CD4-positive, alpha-beta T cell (primary cell): Measurements from ENCODE around the gene ZNF552. TPM values are rescaled to one million over a fixed set of nuclear protein-coding genes. Genes with fewer than 3 reads are reported as not detected.

Experiments used
- ATAC-seq: fragments of 200-7000 bp; cut with Tn5 transposase; one replicate; pipeline ENCODE4 v1.10.0; 2022; ENCODE audit warnings: mild to moderate bottlenecking; ENCODE audit not compliant: poor library complexity
- CTCF ChIA-PET: fragments of 350-600 bp; sonication (Branson Sonifier 250); formaldehyde crosslinking; loops from one replicate; lab custom pipeline; 2021; ENCODE audit warnings: antibody characterized with exemption, inconsistent platforms; lab: Charles Lee
- POLR2A ChIA-PET: fragments of 350-600 bp; sonication (Branson Sonifier 250); formaldehyde crosslinking; loops from one replicate; lab custom pipeline; 2021; ENCODE audit warnings: antibody characterized with exemption, inconsistent platforms; lab: Charles Lee
- DNase-seq, 14 experiments: peaks; one replicate each; pipeline ENCODE4 v3.0.0-alpha.2; 2013 to 2020; ENCODE audit warnings: mixed read lengths in 2 of 14
- H3K27ac ChIP-seq, 2 donors: one replicate each; pipeline versions ENCODE4 v1.5.1 to v1.7.0; 2013; ENCODE audit warnings: low read length in 2 of 2, low read depth in 1 of 2, mild to moderate bottlenecking in 1 of 2
- H3K27me3 ChIP-seq, 2 experiments: 1 replicate in 1 of 2; 2 replicates in 1 of 2; pipeline versions ENCODE4 v1.6.1 to v1.7.0; 2013; ENCODE audit warnings: low read length in 2 of 2, control low read depth in 1 of 2, mild to moderate bottlenecking in 1 of 2, moderate library complexity in 1 of 2; ENCODE audit not compliant: insufficient read depth in 2 of 2, control insufficient read depth in 1 of 2
- H3K36me3 ChIP-seq: one replicate; pipeline ENCODE4 v1.6.1; 2013; ENCODE audit warnings: low read length, control low read depth; ENCODE audit not compliant: insufficient read depth
- H3K4me1 ChIP-seq: one replicate; pipeline ENCODE4 v1.6.1; 2013; ENCODE audit warnings: low read length, control low read depth; ENCODE audit not compliant: insufficient read depth
- H3K4me3 ChIP-seq: one replicate; pipeline ENCODE4 v1.5.1; 2013; ENCODE audit warnings: mild to moderate bottlenecking, low read length, moderate library complexity
- H3K9me3 ChIP-seq, 2 experiments: 1 replicate in 1 of 2; 2 replicates in 1 of 2; pipeline versions ENCODE4 v1.6.1 to v1.7.0; 2013; ENCODE audit warnings: low read length in 2 of 2, mild to moderate bottlenecking in 2 of 2, control low read depth in 1 of 2, moderate library complexity in 1 of 2; ENCODE audit not compliant: control insufficient read depth in 1 of 2, insufficient read depth in 1 of 2
- H3K27ac Mint-ChIP-seq: one replicate; pipeline ENCODE4 v1.8.0; 2020; ENCODE audit warnings: mixed read lengths
- H3K27me3 Mint-ChIP-seq: one replicate; pipeline ENCODE4 v1.8.0; 2021; ENCODE audit warnings: mixed read lengths
- H3K36me3 Mint-ChIP-seq: one replicate; pipeline ENCODE4 v1.8.0; 2021; ENCODE audit warnings: low read depth, mixed read lengths
- H3K4me1 Mint-ChIP-seq: one replicate; pipeline ENCODE4 v1.8.0; 2021; ENCODE audit warnings: low read depth, mixed read lengths
- H3K4me3 Mint-ChIP-seq: one replicate; pipeline ENCODE4 v1.8.0; 2020; ENCODE audit warnings: mild to moderate bottlenecking, mixed read lengths
- H3K9me3 Mint-ChIP-seq: one replicate; pipeline ENCODE4 v1.8.0; 2020; ENCODE audit warnings: mixed read lengths
- intact Hi-C, 2 experiments: fragments of 100-400 bp; cut with DNase I in 1 of 2; cut with micrococcal nuclease in 1 of 2; formaldehyde crosslinking; loops; one replicate each; pipeline versions ENCODE4 v1.15.1 to v1.9.0; 2023 to 2025; cut with DNase I, micrococcal nuclease
- total RNA-seq, 174 experiments: library from RNA in 2 of 174; stranded (reverse) in 2 of 174; gene quantifications; one replicate each; pipeline ENCODE4 v1.2.3 and lab custom pipeline; 2021 to 2026
- TF ChIP-seq, protein P1 (sequence below): fragments of 200-600 bp; IDR thresholded peaks from one replicate; pipeline ENCODE4 v1.8.0; 2022; ENCODE audit warnings: antibody characterized with exemption, mild to moderate bottlenecking

Gene ZNF552
- total RNA-seq, 2 experiments from 2014 or later = 22.2 to 22.3 TPM

DNA sequence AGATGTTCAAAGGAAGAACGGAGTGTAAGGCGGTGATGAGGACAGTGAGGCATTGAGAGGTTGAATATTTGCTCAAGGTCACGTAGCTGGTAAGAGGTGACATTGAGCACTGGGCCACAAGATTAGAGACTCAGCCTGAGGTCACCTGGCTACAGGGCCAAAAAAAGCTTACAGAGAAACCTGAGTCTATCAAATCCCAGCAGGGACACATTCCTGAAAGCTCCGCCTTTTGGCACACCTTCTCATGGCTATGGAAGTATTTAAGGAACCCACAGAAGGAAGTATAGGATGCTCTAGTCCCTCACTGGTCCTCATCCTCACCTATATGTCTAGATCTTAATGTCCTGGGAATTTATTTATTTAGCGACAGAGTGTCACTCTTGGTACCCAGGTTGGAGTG, 27.8 kb downstream of the ZNF552 start:
- H3K4me3 ChIP-seq = no peak overlapping the region
- ATAC-seq = no peak

DNA sequence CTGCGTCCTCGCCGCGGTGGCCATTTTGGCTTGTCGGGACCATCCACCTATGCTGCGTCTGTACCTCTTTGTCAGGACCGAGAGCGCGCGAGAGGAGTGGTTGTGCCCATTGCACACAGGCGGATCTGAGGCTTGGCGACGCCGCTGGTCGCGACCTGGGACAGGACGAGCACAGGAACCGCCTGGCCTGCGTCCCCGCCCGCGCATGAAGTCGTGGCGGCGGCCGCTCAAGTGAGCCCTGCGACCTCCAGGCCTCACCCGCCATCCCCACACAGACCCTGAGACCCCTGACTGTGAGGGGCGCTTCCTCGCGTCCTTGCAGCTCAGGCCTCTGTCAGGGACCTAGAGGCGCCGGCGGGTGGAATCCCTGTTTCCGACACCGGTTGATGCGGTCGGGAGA, 28.4 kb downstream of the ZNF552 start:
- peaks cover 10% of the 10 kb centered on the region for H3K9me3 Mint-ChIP-seq

More for the DNA sequence above, 27.8 kb downstream of the ZNF552 start:
- POLR2A ChIA-PET = no interaction called here
- intact Hi-C loops = no loop called here
- Mint-ChIP-seq H3K27me3 (no peaks in the 10 kb centered on the region), H3K9me3 (peaks cover 10% of the 10 kb centered on the region), H3K27ac (no peak overlapping the region), H3K4me1 (peaks cover 5% of the 10 kb centered on the region), H3K4me3 (no peak overlapping the region), H3K36me3 (peaks cover 84% of the 10 kb centered on the region)
- Histone ChIP-seq H3K27ac (no peak overlapping the region), H3K27me3 (no peaks in the 10 kb centered on the region), H3K9me3 (peaks cover 77 to 79% of the 10 kb centered on the region in 2 experiments), H3K36me3 (peaks cover 24% of the 10 kb centered on the region), H3K4me1 (no peaks in the 10 kb centered on the region)
- DNase-seq = no peak
- CTCF ChIA-PET = no interaction called here
- TF ChIP-seq, protein P1, sequence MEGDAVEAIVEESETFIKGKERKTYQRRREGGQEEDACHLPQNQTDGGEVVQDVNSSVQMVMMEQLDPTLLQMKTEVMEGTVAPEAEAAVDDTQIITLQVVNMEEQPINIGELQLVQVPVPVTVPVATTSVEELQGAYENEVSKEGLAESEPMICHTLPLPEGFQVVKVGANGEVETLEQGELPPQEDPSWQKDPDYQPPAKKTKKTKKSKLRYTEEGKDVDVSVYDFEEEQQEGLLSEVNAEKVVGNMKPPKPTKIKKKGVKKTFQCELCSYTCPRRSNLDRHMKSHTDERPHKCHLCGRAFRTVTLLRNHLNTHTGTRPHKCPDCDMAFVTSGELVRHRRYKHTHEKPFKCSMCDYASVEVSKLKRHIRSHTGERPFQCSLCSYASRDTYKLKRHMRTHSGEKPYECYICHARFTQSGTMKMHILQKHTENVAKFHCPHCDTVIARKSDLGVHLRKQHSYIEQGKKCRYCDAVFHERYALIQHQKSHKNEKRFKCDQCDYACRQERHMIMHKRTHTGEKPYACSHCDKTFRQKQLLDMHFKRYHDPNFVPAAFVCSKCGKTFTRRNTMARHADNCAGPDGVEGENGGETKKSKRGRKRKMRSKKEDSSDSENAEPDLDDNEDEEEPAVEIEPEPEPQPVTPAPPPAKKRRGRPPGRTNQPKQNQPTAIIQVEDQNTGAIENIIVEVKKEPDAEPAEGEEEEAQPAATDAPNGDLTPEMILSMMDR = no peak

DNA sequence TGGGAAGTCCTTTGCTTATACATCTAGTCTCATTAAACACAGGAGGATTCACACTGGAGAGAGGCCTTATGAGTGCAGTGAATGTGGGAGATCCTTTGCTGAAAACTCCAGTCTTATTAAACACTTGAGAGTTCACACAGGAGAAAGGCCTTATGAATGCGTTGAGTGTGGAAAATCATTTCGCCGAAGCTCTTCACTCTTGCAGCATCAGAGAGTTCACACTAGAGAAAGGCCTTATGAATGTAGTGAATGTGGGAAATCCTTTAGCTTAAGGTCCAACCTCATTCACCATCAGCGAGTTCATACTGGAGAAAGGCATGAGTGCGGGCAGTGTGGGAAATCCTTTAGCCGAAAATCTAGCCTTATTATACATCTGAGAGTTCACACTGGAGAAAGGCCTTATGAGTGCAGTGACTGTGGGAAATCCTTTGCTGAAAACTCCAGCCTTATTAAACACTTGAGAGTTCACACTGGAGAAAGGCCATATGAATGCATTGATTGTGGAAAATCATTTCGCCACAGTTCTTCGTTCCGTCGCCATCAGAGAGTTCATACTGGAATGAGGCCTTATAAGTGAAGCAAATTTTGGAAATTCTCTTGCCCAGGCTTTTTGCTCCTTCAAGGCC, 35.4 kb downstream of the ZNF552 start:
- H3K4me1 ChIP-seq = no peaks in the 10 kb centered on the region
- DNase-seq (no peak), ATAC-seq (no peak)
- Mint-ChIP-seq H3K36me3 (peaks cover 89% of the 10 kb centered on the region), H3K9me3 (peaks cover 15% of the 10 kb centered on the region), H3K27me3 (no peaks in the 10 kb centered on the region), H3K4me1 (peaks cover 8% of the 10 kb centered on the region), H3K4me3 (peak overlapping the region; percentile 9), H3K27ac (no peak overlapping the region)
- H3K9me3 ChIP-seq = peaks cover 62 to 92% of the 10 kb centered on the region in 2 experiments
- ChIA-PET CTCF (no interaction called here), POLR2A (interaction anchor here (0.5 to 0.8 kb wide), 3 partner anchors 10 to 165 kb away, joined by 3 to 4 read pairs (median 3); partner anchors contain the start of gene ZNF586)
- H3K4me3 ChIP-seq = no peak overlapping the region
- TF ChIP-seq, protein P1 = no peak
- H3K27me3 ChIP-seq = no peaks in the 10 kb centered on the region
- intact Hi-C loops = no loop called here
- peaks cover 72% of the 10 kb centered on the region for H3K36me3 ChIP-seq
- H3K27ac ChIP-seq = no peak overlapping the region

More for the DNA sequence above, 28.4 kb downstream of the ZNF552 start:
- Histone ChIP-seq H3K4me3 (no peak overlapping the region), H3K4me1 (no peaks in the 10 kb centered on the region), H3K27ac (no peak overlapping the region), H3K36me3 (peaks cover 21% of the 10 kb centered on the region), H3K27me3 (no peaks in the 10 kb centered on the region), H3K9me3 (peaks cover 73 to 80% of the 10 kb centered on the region in 2 experiments)
- Mint-ChIP-seq H3K27ac (no peak overlapping the region), H3K4me3 (no peak overlapping the region), H3K27me3 (no peaks in the 10 kb centered on the region), H3K4me1 (peaks cover 5% of the 10 kb centered on the region), H3K36me3 (peaks cover 84% of the 10 kb centered on the region)
- intact Hi-C loops = no loop called here
- ATAC-seq (no peak), DNase-seq (no peak)
- TF ChIP-seq, protein P1 = no peak
- CTCF ChIA-PET = no interaction called here
- POLR2A ChIA-PET = no interaction called here
